Thyroid gland (tissue), 4 donors: Measurements from ENCODE around the gene FBXW4. TPM values are rescaled to one million over a fixed set of nuclear protein-coding genes. Genes with fewer than 3 reads are reported as not detected.

Experiments
- DNase-seq, 2 donors: peaks; one replicate each; pipeline ENCODE4 v3.0.0-alpha.2; 2019
- H3K27ac ChIP-seq, 3 donors: fragments of 200-600 bp; sonication (generic); 1 replicate in 2 of 3; 2 replicates in 1 of 3; pipeline ENCODE4 v1.5.1; 2016 to 2019; ENCODE audit warnings: mild to moderate bottlenecking in 1 of 3, moderate library complexity in 1 of 3
- H3K27me3 ChIP-seq: fragments of 200-600 bp; sonication (generic); one replicate; pipeline ENCODE4 v1.5.1; 2019
- H3K36me3 ChIP-seq, 2 donors: fragments of 200-600 bp; sonication (generic); one replicate each; pipeline ENCODE4 v1.5.1; 2016 to 2019
- H3K4me1 ChIP-seq, 2 donors: fragments of 200-600 bp; sonication (generic); one replicate each; pipeline ENCODE4 v1.5.1; 2017 to 2019
- H3K4me3 ChIP-seq, 3 donors: fragments of 200-600 bp; sonication (generic); replicated peaks in 1 of 3; 1 replicate in 2 of 3; 2 replicates in 1 of 3; pipeline ENCODE4 v1.5.1; 2016; ENCODE audit warnings: mild to moderate bottlenecking in 1 of 3
- H3K9me3 ChIP-seq: fragments of 200-600 bp; sonication (generic); one replicate; pipeline ENCODE4 v1.5.1; 2017
- POLR2A ChIP-seq, 2 donors: fragments of 450-650 bp; IDR thresholded peaks; one replicate each; pipeline ENCODE4 v1.6.1; 2017; ENCODE audit warnings: antibody characterized with exemption in 2 of 2, mild to moderate bottlenecking in 2 of 2, moderate library complexity in 1 of 2
- WGBS, 2 donors: methylation state at CpG; one replicate each; pipeline ENCODE4 v1.1.5; 2017; 5-methylcytosine and 5-hydroxymethylcytosine counted together
- intact Hi-C: fragments of 100-400 bp; cut with DNase I; formaldehyde crosslinking; loops from one replicate; pipeline ENCODE4 v1.15.1; 2023
- total RNA-seq, 4 donors: library from RNA; depleted of rRNA; stranded (reverse); fragments of >200 nt; gene quantifications; one replicate each; pipeline ENCODE4 v1.2.3, GENCODE V29; 2016
- TF ChIP-seq, protein P1 (sequence below), 6 experiments: fragments of 200-600 bp in 3 of 6; fragments of 450-650 bp in 3 of 6; sonication (generic) in 3 of 6; IDR thresholded peaks; one replicate each; pipeline ENCODE4 v1.5.1; 2016 to 2019; ENCODE audit warnings: antibody characterized with exemption in 6 of 6, mild to moderate bottlenecking in 2 of 6, inconsistent platforms in 1 of 6, moderate library complexity in 1 of 6

The FBXW4 gene
- total RNA-seq, 4 donors from 2014 or later, result 59.5 to 94.2 (median 72.2) TPM

DNA sequence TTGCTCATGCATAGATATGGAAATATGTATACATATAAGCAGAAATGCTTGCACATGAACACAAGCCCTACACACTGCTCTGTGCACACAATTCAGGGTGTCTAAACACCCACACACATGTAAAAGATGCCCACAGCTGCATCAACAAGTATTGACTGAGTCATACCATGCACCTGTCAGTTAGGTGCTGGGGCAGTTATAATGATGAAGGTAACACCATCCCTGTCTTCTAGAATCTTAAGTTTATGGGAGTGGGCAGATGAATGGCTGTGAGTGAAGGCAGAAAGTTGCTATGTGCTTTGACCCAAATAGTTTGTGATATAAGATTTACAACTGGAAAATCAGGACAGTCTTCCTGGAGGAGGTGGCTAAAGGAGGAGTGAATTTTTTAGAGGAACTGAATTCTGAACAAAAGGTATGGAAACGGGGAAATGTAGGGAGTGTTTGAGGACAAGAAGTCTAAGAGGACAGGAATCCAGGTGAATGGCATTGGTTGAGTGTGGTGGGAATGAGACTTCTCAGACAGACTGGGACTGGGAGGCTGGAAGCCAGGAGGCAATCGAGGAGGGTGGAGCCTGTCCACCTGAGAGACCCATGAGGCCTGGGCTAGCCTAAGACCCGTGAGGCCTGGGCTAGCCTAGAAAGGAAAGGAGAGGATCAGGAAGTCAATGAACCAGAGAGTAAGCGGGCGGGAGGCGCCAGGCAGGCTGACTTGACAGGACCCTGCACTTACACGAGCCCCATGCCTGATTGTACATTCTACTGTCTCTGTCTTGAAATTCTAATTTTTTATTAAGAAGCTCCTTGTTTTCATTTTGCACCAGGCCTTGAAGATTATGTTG, 127.6 kb downstream of the FBXW4 start:
- intact Hi-C loops, result loop anchor here (5.0 kb wide), 1 partner anchor 295 kb away; no protein-coding TSS in a partner anchor
- Histone ChIP-seq H3K4me1 (peaks cover 6 to 20% of the 10 kb centered on the region in 2 donors), H3K27ac (no peak overlapping the region), H3K4me3 (no peak overlapping the region), H3K27me3 (peaks cover 11% of the 10 kb centered on the region), H3K36me3 (no peaks in the 10 kb centered on the region), H3K9me3 (no peaks in the 10 kb centered on the region)
- DNase-seq, result no peak
- 51 to 53% methylated on average over 7 of the region's 7 CpGs for WGBS, 2 donors
- no peak for TF ChIP-seq POLR2A (IDR thresholded peaks at IDR 0.05)
- TF ChIP-seq, protein P1, sequence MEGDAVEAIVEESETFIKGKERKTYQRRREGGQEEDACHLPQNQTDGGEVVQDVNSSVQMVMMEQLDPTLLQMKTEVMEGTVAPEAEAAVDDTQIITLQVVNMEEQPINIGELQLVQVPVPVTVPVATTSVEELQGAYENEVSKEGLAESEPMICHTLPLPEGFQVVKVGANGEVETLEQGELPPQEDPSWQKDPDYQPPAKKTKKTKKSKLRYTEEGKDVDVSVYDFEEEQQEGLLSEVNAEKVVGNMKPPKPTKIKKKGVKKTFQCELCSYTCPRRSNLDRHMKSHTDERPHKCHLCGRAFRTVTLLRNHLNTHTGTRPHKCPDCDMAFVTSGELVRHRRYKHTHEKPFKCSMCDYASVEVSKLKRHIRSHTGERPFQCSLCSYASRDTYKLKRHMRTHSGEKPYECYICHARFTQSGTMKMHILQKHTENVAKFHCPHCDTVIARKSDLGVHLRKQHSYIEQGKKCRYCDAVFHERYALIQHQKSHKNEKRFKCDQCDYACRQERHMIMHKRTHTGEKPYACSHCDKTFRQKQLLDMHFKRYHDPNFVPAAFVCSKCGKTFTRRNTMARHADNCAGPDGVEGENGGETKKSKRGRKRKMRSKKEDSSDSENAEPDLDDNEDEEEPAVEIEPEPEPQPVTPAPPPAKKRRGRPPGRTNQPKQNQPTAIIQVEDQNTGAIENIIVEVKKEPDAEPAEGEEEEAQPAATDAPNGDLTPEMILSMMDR (IDR thresholded peaks at IDR 0.05), result no peak

DNA sequence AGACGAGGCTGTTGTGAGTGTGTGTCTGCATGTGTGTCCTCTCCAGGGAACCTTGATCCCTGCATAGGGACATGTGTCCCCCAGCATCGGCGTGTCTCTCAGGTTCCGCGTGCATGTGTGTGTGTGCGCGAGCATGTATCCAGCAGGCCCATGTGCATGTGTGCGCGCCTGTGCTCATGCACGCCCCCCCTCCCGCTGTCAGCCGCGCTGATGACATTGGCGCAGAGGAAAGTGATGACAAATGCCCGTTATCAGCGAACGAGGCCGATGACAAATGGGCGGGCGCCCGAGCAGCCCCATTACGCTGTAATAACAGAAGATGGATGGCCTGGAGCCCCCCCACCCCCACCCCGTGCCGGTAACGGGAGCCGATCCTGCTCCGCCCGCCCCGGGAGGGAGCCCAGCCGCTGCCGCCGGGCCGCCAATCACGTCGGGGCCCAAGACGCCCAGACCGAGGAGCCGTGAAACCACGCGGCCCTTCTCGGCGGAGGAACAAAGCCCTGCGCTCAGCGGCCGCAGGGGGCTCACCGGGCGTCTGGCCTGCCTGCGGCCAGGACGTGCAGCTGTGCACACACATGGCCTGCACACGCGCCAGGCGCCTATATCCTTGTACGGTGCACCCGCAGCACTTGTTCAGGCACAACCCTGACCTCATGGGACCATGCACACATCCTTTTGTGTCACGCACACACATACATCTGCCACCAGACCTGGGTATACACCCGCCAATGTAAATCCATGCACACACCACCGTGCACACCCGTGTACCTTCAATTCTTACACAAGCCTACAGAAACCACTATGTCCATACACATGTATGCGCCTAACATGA, 128.4 kb downstream of the FBXW4 start:
- 19 to 45% methylated on average over 16 to 28 of the region's 59 CpGs for WGBS, 2 donors
- TF ChIP-seq POLR2A (IDR thresholded peaks at IDR 0.05), result no peak
- TF ChIP-seq, protein P1 (IDR thresholded peaks at IDR 0.05), result no peak
- Histone ChIP-seq H3K27ac (no peak overlapping the region), H3K27me3 (peaks cover 11% of the 10 kb centered on the region), H3K36me3 (no peaks in the 10 kb centered on the region), H3K4me3 (no peak overlapping the region), H3K4me1 (peaks cover 6 to 20% of the 10 kb centered on the region in 2 donors), H3K9me3 (no peaks in the 10 kb centered on the region)
- intact Hi-C loops, result loop anchor here (5.0 kb wide), 1 partner anchor 294 kb away; no protein-coding TSS in a partner anchor
- no peak for DNase-seq

DNA sequence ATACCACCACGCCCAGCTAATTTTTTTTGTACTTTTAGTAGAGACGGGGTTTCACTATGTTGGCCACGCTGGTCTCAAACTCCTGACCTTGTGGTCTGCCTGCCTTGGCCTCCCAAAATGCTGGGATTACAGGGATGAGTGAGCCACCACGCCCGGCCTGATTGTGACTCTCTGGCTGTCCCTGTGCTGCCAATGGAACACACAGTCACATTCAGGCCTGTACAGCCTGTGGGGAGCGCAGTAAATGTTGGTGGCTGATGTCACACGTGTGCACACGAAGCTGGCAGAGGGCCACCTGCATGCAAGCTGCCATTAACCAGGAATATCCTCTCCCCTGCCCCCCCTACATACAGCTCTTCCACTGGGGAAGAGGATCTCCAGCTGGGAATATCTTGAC, 129.0 kb downstream of the FBXW4 start:
- DNase-seq, result no peak
- Histone ChIP-seq H3K27ac (no peak overlapping the region), H3K4me1 (peaks cover 6 to 20% of the 10 kb centered on the region in 2 donors), H3K36me3 (no peaks in the 10 kb centered on the region), H3K27me3 (peaks cover 11% of the 10 kb centered on the region), H3K9me3 (no peaks in the 10 kb centered on the region), H3K4me3 (no peak overlapping the region)
- WGBS, 2 donors, result 62 to 63% methylated on average over 8 of the region's 8 CpGs
- TF ChIP-seq, protein P1 (IDR thresholded peaks at IDR 0.05), result no peak
- no peak for TF ChIP-seq POLR2A (IDR thresholded peaks at IDR 0.05)
- intact Hi-C loops, result loop anchor here (5.0 kb wide), 1 partner anchor 294 kb away; no protein-coding TSS in a partner anchor

DNA sequence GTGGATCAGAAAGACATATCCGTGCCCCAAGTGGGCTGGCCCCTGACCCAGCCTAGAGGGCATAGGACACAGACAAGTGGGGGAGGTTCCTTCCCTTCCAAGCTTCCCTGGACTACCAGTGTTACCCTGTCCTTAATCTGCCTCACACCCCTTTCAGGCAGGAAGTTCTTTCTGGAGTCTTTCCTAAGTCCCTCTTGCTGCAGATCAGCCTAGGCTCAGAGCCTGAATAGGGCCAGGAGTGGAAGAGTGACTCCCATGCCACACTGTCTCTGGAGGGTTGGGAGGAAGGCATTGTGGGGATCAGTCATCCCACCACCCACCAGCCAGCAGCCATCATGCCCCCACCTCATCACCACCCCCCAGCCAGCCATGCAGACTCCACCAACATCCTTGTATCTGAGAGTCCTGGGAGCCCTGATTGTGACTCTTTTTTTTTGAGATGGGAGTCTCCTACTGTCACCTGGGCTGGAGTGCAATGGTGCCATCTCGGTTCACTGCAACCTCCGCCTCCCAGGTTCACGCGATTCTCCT, 129.5 kb downstream of the FBXW4 start:
- intact Hi-C loops, result loop anchor here (5.0 kb wide), 1 partner anchor 293 kb away; no protein-coding TSS in a partner anchor
- Histone ChIP-seq H3K4me3 (no peak overlapping the region), H3K36me3 (no peaks in the 10 kb centered on the region), H3K27ac (no peak overlapping the region), H3K27me3 (peaks cover 11% of the 10 kb centered on the region), H3K4me1 (peaks cover 6 to 16% of the 10 kb centered on the region in 2 donors), H3K9me3 (no peaks in the 10 kb centered on the region)
- no peak for TF ChIP-seq POLR2A (IDR thresholded peaks at IDR 0.05)
- TF ChIP-seq, protein P1 (IDR thresholded peaks at IDR 0.05), result no peak
- WGBS, 2 donors, result 86 to 90% methylated on average over 5 of the region's 5 CpGs
- no peak for DNase-seq
